ENCODE results near the gene TTC28. TPM values are rescaled to one million over a fixed set of nuclear protein-coding genes. Genes with fewer than 3 reads are reported as not detected.

Gene TTC28
- total and polyA plus RNA-seq, 2 donors (not counting 3 experiments of a cell fraction or from before 2014, with no cell fraction given) = 16.5 to 51.1 TPM

DNA sequence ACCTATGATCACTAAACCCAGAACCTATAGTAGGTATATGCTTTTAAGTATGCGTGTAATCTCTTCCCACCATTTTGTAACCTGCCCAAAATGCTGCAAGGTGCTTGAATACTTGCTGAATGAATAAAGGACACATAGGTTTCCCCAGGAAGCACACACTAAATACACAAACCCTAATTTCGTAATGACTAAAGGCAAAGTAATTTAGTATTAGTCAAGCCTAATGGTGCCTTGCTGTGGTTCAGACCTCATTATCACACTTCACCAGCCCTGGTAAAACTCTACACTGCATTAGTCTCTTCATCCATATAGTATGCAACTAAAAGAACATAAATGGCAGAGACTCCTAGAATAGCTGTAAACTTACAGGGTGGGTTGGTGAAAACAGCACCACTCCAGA lies 471.6 kb downstream of the TTC28 start:
- Histone ChIP-seq H3K4me3 (replicated peaks in 1 of 3; ENCODE audit: insufficient read depth in 1 of 3, low read depth in 1 of 3, low read length in 3 of 3) (no peak overlapping the region), H3K27me3 (ENCODE audit: control insufficient read depth in 2 of 2, insufficient read depth in 2 of 2, low read length in 2 of 2) (no peaks in the 10 kb centered on the region), H3K9me1 (replicated peaks; ENCODE audit: control insufficient read depth, extremely low read depth, insufficient read depth, low read length) (no peaks in the 10 kb centered on the region), H3K9ac (replicated peaks; ENCODE audit: extremely low read depth, insufficient read depth, low read length) (no peak overlapping the region), H3K79me2 (ENCODE audit: control insufficient read depth, insufficient read depth, low read length) (no peaks in the 10 kb centered on the region), H4K20me1 (replicated peaks; ENCODE audit: control insufficient read depth, extremely low read depth, insufficient read depth, low read length) (peaks cover 7% of the 10 kb centered on the region), H2AFZ (ENCODE audit: low read depth, low read length) (no peak overlapping the region), H3K4me2 (ENCODE audit: insufficient read depth, low read length) (no peak overlapping the region), H3K36me3 (ENCODE audit: control insufficient read depth in 2 of 2, extremely low read depth in 1 of 2, insufficient read depth in 2 of 2, low read length in 2 of 2) (no peaks in the 10 kb centered on the region), H3K9me3 (replicated peaks; ENCODE audit: control insufficient read depth, insufficient read depth, low read length) (no peaks in the 10 kb centered on the region), H3K27ac (ENCODE audit: insufficient read depth, low read depth, low read length) (no peak overlapping the region), H3K4me1 (ENCODE audit: control insufficient read depth, extremely low read depth, insufficient read depth, low read length) (peaks cover 30% of the 10 kb centered on the region)
- POLR2A ChIA-PET = no interaction called here
- CTCF ChIA-PET = interaction anchor here (0.7 kb wide), 1 partner anchor 46 kb away, joined by 3 read pairs; no protein-coding TSS in a partner anchor
- intact Hi-C loops (cut with micrococcal nuclease) (no loop called here), dilution Hi-C loops (cut with MboI; ENCODE audit: extremely low pct_ligation_motif_present, low sequenced_read_pairs) (no loop called here)
- no peak for FAIRE-seq
- TF ChIP-seq CTCF (IDR thresholded peaks at IDR 0.05; ENCODE audit: extremely low read depth in 1 of 2, insufficient read depth in 1 of 2, low read depth in 1 of 2, low read length in 2 of 2) (no peak), FOS (IDR thresholded peaks at IDR 0.05; ENCODE audit: borderline replicate concordance, insufficient read depth, low read length) (no peak), EZH2 (IDR thresholded peaks at IDR 0.05; ENCODE audit: borderline replicate concordance, low read depth, low read length, severe bottlenecking) (no peak), POLR2AphosphoS5 (IDR thresholded peaks at IDR 0.05; ENCODE audit: insufficient read depth, low read depth, low read length) (no peak), MYC (IDR thresholded peaks at IDR 0.05; ENCODE audit: low read depth, low read length) (no peak), GATA2 (IDR thresholded peaks at IDR 0.05; ENCODE audit: insufficient read depth, insufficient read length, low read depth, low read length) (no peak), POLR2A (IDR thresholded peaks at IDR 0.05; ENCODE audit: low read depth, low read length) (no peak), MAX (IDR thresholded peaks at IDR 0.05; ENCODE audit: insufficient read depth, insufficient read length) (no peak), JUN (IDR thresholded peaks at IDR 0.05; ENCODE audit: borderline replicate concordance, insufficient read depth, insufficient read length, low read depth) (no peak)
- no TSS peak for BruUV-seq (replicated peaks)
- DNase-seq (ENCODE audit: low read depth, low spot score) = no peak

Measured in endothelial cell of umbilical vein (primary cell).